CD1c-positive myeloid dendritic cell (primary cell): Measurements from ENCODE around the gene CCNT2.
A peak's percentile ranks its signal among the peaks of the same experiment; 100 is the strongest.
"Not testable (repeated sequence)": the region's sequence is repeated elsewhere in the genome, so short reads cannot be mapped to it uniquely, and the experiment has no call there.

Experiments
- DNase-seq: peaks from one replicate; pipeline ENCODE4 v3.0.0-alpha.2; 2016; ENCODE audit errors: extremely low spot score

CCNT2 gene

GRCh38 chr2:134918526-134919340 lies at the start of gene CCNT2:
Gene CCNT2 (plus strand): TSS chr2:134918822. CDS start chr2:134918855, 33 bp downstream.
- peak; percentile 100 for DNase-seq

- DNase-seq: no peak
These were observed 48.5 kb upstream of the CCNT2 start for GRCh38 chr2:134869946-134870736.

- DNase-seq: no peak
These were observed 45.5 kb upstream of the CCNT2 start for GRCh38 chr2:134873152-134873551.

- no peak for DNase-seq
These were observed 43.3 kb upstream of the CCNT2 start for GRCh38 chr2:134875309-134875708.

GRCh38 chr2:134882773-134883172 lies 35.8 kb upstream of the CCNT2 start:
- no peak for DNase-seq

GRCh38 chr2:134883552-134884293 lies 34.9 kb upstream of the CCNT2 start:
- DNase-seq: no peak

- DNase-seq: no peak
These were observed 34.2 kb upstream of the CCNT2 start for GRCh38 chr2:134884435-134884834.

- DNase-seq: no peak
These were observed 26.2 kb upstream of the CCNT2 start for GRCh38 chr2:134892282-134893035.

- peak; percentile 46 for DNase-seq
These were observed 20.7 kb upstream of the CCNT2 start for GRCh38 chr2:134897932-134898331.

GRCh38 chr2:134899204-134899603 lies 19.4 kb upstream of the CCNT2 start:
- no peak for DNase-seq

GRCh38 chr2:134900151-134900550 lies 18.5 kb upstream of the CCNT2 start:
- no peak for DNase-seq

- DNase-seq: not testable (repeated sequence)
These were observed 14.9 kb upstream of the CCNT2 start for GRCh38 chr2:134903701-134904100.

GRCh38 chr2:134905168-134905567 lies 13.5 kb upstream of the CCNT2 start:
- no peak for DNase-seq

GRCh38 chr2:134906726-134907125 lies 11.9 kb upstream of the CCNT2 start:
- DNase-seq: no peak

- not testable (repeated sequence) for DNase-seq
These were observed 11.0 kb upstream of the CCNT2 start for GRCh38 chr2:134907441-134908116.

- DNase-seq: no peak
These were observed 7.7 kb upstream of the CCNT2 start for GRCh38 chr2:134910763-134911399.

- DNase-seq: no peak
These were observed 7.2 kb upstream of the CCNT2 start for GRCh38 chr2:134911400-134911785.

- peak; percentile 78 for DNase-seq
These were observed 6.3 kb upstream of the CCNT2 start for GRCh38 chr2:134912361-134912760.

GRCh38 chr2:134917360-134917865 lies 1.2 kb upstream of the CCNT2 start:
- DNase-seq: no peak

GRCh38 chr2:134917888-134918525 lies 615 bp upstream of the CCNT2 start:
- DNase-seq: peak; percentile 95
